ENCODE results near the gene DISP3.
"Not testable (repeated sequence)": the region's sequence is repeated elsewhere in the genome, so short reads cannot be mapped to it uniquely, and the experiment has no call there.

The DISP3 gene

GRCh38 chr1:11578004-11578403, 99.0 kb downstream of the DISP3 start:
- no peak overlapping the region for H3K4me2 ChIP-seq (ENCODE audit: low read length)

GRCh38 chr1:11579506-11579905, 100.6 kb downstream of the DISP3 start:
- H3K4me3 ChIP-seq (ENCODE audit: low read length) = no peak overlapping the region
- H3K4me2 ChIP-seq (ENCODE audit: low read length) = no peak overlapping the region
- H3K9me3 ChIP-seq (replicated peaks; ENCODE audit: low read length) = no peaks in the 10 kb centered on the region
- H3K27me3 ChIP-seq (ENCODE audit: control insufficient read depth, insufficient read depth, low read length) = peaks cover 39% of the 10 kb centered on the region
- no peaks in the 10 kb centered on the region for H3K36me3 ChIP-seq (ENCODE audit: insufficient read depth, low read length)
- H3K4me1 ChIP-seq (ENCODE audit: control insufficient read depth, insufficient read depth, low read length) = no peaks in the 10 kb centered on the region
- H3K9ac ChIP-seq (ENCODE audit: low read depth, low read length) = no peak overlapping the region

More at GRCh38 chr1:11578004-11578403, 99.0 kb downstream of the DISP3 start:
- peaks cover 43% of the 10 kb centered on the region for H3K27me3 ChIP-seq (ENCODE audit: control insufficient read depth, insufficient read depth, low read length)
- no peak overlapping the region for H3K4me3 ChIP-seq (ENCODE audit: low read length)
- no peak overlapping the region for H3K9ac ChIP-seq (ENCODE audit: low read depth, low read length)
- H3K4me1 ChIP-seq (ENCODE audit: control insufficient read depth, insufficient read depth, low read length) = no peaks in the 10 kb centered on the region
- no peaks in the 10 kb centered on the region for H3K9me3 ChIP-seq (replicated peaks; ENCODE audit: low read length)
- no peaks in the 10 kb centered on the region for H3K36me3 ChIP-seq (ENCODE audit: insufficient read depth, low read length)

DNA sequence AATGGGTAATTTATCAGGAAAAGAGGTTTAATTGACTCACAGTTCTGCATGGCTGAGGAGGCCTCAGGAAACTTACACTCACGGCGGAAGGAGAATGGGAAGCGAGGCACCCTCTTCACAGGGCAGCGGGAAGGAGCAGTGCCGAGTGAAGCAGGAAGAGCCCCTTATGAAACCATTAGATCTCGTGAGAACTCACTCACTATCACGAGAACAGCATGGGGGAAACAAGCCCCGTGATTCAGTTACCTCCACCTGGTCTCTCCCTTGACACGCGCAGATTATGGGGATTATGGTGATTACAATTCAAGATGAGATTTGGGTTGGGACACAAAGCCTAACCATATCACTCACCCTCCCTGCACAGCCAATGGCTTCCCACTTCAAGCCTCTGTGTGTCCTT, 101.1 kb downstream of the DISP3 start:
- H3K36me3 ChIP-seq (ENCODE audit: insufficient read depth, low read length); H3K9me3 ChIP-seq (replicated peaks; ENCODE audit: low read length); H3K4me2 ChIP-seq (ENCODE audit: low read length); H3K4me3 ChIP-seq (ENCODE audit: low read length); H3K4me1 ChIP-seq (ENCODE audit: control insufficient read depth, insufficient read depth, low read length); H3K9ac ChIP-seq (ENCODE audit: low read depth, low read length): not testable (repeated sequence)
- H3K27me3 ChIP-seq (ENCODE audit: control insufficient read depth, insufficient read depth, low read length) = peaks cover 39% of the 10 kb centered on the region

DNA sequence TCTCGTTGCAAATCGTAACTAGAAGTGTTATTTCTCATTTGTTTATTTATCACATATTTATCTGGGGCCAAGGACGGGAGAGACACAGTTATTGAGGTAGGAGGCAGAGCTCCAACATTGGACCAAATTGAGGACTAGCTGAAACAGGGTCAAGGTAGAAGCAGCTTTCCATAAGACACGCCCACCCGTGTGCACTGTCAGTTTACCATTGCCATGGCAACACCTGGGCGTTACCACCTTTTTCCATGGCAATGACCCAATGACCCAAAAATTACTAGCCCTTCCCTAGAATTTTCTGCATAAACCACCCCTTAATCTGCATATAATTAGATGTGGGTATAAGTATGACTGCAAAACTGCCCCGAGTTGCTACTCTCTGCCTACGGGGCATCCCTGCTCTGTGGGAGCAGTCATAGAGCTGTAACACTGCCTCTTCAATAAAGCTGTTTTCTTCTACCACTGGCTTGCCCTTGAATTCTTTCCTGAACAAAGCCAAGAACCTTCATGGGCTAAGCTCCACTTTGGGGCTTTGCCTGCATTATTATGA, 102.6 kb downstream of the DISP3 start:
- peaks cover 37% of the 10 kb centered on the region for H3K27me3 ChIP-seq (ENCODE audit: control insufficient read depth, insufficient read depth, low read length)
- H3K4me3 ChIP-seq (ENCODE audit: low read length) = no peak overlapping the region
- no peaks in the 10 kb centered on the region for H3K4me1 ChIP-seq (ENCODE audit: control insufficient read depth, insufficient read depth, low read length)
- no peaks in the 10 kb centered on the region for H3K36me3 ChIP-seq (ENCODE audit: insufficient read depth, low read length)
- H3K9ac ChIP-seq (ENCODE audit: low read depth, low read length) = no peak overlapping the region
- no peaks in the 10 kb centered on the region for H3K9me3 ChIP-seq (replicated peaks; ENCODE audit: low read length)
- no peak overlapping the region for H3K4me2 ChIP-seq (ENCODE audit: low read length)

DNA sequence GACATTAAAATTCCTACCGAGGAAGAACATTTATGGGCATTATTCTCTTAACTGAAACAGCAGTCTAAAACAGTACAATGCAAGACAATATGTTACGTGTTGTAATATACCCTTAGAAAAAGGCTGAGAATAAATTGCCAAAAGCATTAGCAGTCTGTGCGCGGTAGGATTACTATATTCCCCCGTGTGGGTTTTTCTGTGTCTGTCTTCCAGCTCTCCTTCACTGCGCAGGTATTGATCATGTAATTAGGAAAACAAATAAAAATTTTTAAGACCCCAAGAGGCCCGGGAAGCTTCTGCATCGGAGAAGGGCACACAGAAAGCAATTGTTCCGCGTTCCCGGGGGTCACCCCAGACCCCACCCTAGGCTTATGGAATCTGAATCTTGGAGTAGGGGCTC, 106.4 kb downstream of the DISP3 start:
- H3K9me3 ChIP-seq (replicated peaks; ENCODE audit: low read length) = no peaks in the 10 kb centered on the region

More for the DNA sequence above, 106.4 kb downstream of the DISP3 start:
- H3K27me3 ChIP-seq (ENCODE audit: control insufficient read depth, insufficient read depth, low read length) = peaks cover 22% of the 10 kb centered on the region
- no peak overlapping the region for H3K4me2 ChIP-seq (ENCODE audit: low read length)
- no peak overlapping the region for H3K9ac ChIP-seq (ENCODE audit: low read depth, low read length)
- no peaks in the 10 kb centered on the region for H3K36me3 ChIP-seq (ENCODE audit: insufficient read depth, low read length)
- H3K4me3 ChIP-seq (ENCODE audit: low read length) = no peak overlapping the region
- no peaks in the 10 kb centered on the region for H3K4me1 ChIP-seq (ENCODE audit: control insufficient read depth, insufficient read depth, low read length)

Measured in skeletal muscle satellite cell (primary cell).